Measurements from ENCODE around the gene PORCN.

The PORCN gene

DNA sequence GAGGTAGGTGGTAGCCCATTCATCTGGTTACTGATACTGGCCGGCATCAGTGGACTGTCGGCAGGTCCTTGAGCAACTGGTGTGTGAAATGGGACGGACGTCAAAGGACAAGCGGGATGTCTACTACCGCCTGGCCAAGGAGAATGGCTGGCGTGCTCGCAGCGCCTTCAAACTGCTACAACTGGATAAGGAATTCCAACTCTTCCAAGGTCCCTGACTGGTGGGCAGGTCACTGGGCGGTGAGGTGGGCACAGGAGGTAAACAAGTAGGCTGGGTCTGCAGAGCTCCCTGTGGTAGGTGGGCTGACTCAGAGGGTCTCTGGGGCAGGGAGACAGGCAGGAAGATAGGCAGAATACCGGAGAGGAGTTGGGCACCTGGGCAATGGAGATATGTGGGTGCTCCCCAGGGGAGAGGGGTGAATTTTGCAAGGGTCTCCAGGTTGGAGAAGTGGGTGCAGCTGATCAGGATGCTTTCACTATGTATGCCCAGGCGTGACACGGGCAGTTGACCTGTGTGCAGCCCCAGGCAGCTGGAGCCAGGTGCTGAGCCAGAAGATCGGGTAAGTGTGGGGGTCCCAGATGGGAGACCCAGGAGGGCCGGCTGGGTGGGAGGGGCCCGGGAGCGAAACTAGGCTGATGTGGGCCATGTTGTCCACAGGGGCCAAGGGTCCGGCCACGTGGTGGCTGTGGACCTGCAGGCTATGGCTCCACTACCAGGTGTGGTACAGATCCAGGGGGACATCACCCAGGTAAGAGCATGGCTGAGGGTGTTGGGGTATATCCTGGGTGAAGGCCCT lies 30.6 kb upstream of the PORCN start:
- no peak for DNase-seq (ENCODE audit: extremely low read depth, low read depth)
- TF ChIP-seq, protein P1, sequence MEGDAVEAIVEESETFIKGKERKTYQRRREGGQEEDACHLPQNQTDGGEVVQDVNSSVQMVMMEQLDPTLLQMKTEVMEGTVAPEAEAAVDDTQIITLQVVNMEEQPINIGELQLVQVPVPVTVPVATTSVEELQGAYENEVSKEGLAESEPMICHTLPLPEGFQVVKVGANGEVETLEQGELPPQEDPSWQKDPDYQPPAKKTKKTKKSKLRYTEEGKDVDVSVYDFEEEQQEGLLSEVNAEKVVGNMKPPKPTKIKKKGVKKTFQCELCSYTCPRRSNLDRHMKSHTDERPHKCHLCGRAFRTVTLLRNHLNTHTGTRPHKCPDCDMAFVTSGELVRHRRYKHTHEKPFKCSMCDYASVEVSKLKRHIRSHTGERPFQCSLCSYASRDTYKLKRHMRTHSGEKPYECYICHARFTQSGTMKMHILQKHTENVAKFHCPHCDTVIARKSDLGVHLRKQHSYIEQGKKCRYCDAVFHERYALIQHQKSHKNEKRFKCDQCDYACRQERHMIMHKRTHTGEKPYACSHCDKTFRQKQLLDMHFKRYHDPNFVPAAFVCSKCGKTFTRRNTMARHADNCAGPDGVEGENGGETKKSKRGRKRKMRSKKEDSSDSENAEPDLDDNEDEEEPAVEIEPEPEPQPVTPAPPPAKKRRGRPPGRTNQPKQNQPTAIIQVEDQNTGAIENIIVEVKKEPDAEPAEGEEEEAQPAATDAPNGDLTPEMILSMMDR (IDR thresholded peaks at IDR 0.05; ENCODE audit: low read depth, low read length), result no peak

DNA sequence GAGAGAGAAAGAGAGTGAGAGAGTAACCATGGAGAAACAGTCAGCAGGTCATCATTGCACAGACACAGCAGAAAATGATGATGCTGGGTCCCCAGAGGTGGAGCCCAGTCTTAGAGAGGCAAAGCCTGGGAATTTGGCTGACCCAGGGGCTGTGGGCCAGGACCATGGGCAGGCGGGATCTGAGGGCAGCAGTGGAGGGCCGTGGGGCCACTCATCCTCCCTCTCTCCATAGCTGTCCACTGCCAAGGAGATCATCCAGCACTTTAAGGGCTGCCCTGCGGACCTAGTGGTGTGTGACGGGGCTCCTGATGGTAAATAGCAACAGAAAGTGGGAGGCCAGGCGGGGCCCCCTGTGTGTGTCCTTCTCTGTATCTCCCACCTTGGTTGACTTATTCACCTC lies 30.0 kb upstream of the PORCN start:
- no peak for DNase-seq (ENCODE audit: extremely low read depth, low read depth)
- TF ChIP-seq, protein P1 (IDR thresholded peaks at IDR 0.05; ENCODE audit: low read depth, low read length), result no peak

DNA sequence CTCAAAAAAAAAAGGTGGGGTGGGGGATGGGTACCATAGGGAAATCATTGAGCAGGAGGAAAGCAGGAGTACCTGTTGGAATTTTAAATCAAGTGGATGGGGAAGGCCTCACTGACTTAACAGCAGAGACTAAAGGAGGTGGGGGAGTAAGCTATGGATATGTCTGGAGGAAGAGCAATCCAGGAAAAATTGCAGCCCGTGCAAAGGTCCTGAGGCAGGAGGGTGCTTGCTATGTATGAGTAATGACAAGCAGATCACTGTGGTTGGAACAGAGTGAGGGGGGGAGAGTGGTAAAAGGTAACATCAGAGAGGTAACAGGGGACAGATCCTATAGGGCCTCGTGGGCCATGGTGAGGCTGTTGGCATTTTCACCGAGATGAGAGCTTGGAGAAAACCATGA lies 28.6 kb upstream of the PORCN start:
- TF ChIP-seq, protein P1 (IDR thresholded peaks at IDR 0.05; ENCODE audit: low read depth, low read length), result no peak
- DNase-seq (ENCODE audit: extremely low read depth, low read depth), result no peak

DNA sequence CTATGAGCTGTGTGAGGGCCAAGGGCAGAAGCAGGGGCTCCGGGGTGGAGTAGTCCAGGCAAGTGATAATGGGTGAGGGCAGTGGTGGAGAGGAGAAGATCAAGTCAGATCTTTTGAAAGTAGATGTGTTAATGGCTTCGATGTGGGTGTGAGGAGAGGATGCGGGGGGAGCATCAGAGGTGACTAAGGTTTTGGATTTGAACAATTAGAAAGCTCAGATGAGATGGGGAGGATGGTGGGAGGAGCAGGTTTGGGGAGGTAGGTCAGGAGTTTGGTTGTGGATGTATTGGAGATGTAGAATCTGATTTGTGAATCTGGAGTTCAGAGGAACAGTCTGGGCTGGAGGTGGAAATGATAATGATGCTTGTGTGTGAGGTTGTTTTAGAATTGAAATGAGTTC lies 28.2 kb upstream of the PORCN start:
- DNase-seq (ENCODE audit: extremely low read depth, low read depth), result no peak

GRCh38 chrX:48482526-48482925 lies 26.3 kb upstream of the PORCN start:
- DNase-seq (ENCODE audit: extremely low read depth, low read depth), result no peak
- TF ChIP-seq, protein P1 (IDR thresholded peaks at IDR 0.05; ENCODE audit: low read depth, low read length), result no peak

More for the DNA sequence above, 28.2 kb upstream of the PORCN start:
- TF ChIP-seq, protein P1 (IDR thresholded peaks at IDR 0.05; ENCODE audit: low read depth, low read length), result no peak

GRCh38 chrX:48487362-48487798 lies 21.4 kb upstream of the PORCN start:
- no peak for DNase-seq (ENCODE audit: extremely low read depth, low read depth)
- TF ChIP-seq, protein P1 (IDR thresholded peaks at IDR 0.05; ENCODE audit: low read depth, low read length), result no peak

- no peak for DNase-seq (ENCODE audit: extremely low read depth, low read depth)
- TF ChIP-seq, protein P1 (IDR thresholded peaks at IDR 0.05; ENCODE audit: low read depth, low read length), result no peak
Measured at GRCh38 chrX:48488034-48488433, 20.8 kb upstream of the PORCN start.

Measured in AG09319 (cell line).